HepG2 (cell line): ENCODE measurements around the gene MSMO1. TPM values are rescaled to one million over a fixed set of nuclear protein-coding genes. Genes with fewer than 3 reads are reported as not detected.

Experiments
- ATAC-seq: fragments of 200-7000 bp; cut with Tn5 transposase; 3 replicates; pipeline ENCODE4 v1.9.1; 2020; ENCODE audit warnings: mild to moderate bottlenecking, moderate library complexity
- BruUV-seq: library from RNA; stranded (reverse); fragments of 400-500 nt; replicated peaks from 2 replicates; lab custom pipeline; 2021; lab: Mats Ljungman, UMichigan
- CTCF ChIA-PET: fragments of 300-600 bp; formaldehyde crosslinking; extraction: SDS; loops from one replicate; lab custom pipeline; 2021; ENCODE audit warnings: low total read pairs, inconsistent platforms, low intra/inter-chr PET ratio; lab: Yijun Ruan, JAX
- POLR2A ChIA-PET: fragments of 350-600 bp; sonication (Branson Sonifier 250); formaldehyde crosslinking; loops from one replicate; lab custom pipeline; 2020; ENCODE audit warnings: antibody characterized with exemption, inconsistent platforms; lab: Yijun Ruan, JAX
- DNase-seq: peaks from one replicate; pipeline ENCODE4 v3.0.0-alpha.2; 2015; ENCODE audit warnings: low spot score
- FAIRE-seq: peaks from 3 replicates; lab custom pipeline; 2011; peaks lifted over from hg19 to GRCh38; lab: Jason Lieb, UNC
- H2AFZ ChIP-seq: one replicate; pipeline ENCODE4 v1.6.1; 2011; ENCODE audit warnings: low read length, inconsistent platforms
- H3K27ac ChIP-seq: fragments of 300-600 bp; 3 replicates; pipeline ENCODE4 v1.8.0; 2011; ENCODE audit warnings: mixed run types, mild to moderate bottlenecking, mixed read lengths, low read length, inconsistent platforms; ENCODE audit not compliant: insufficient read depth; ENCODE audit errors: extremely low read length
- H3K27me3 ChIP-seq, 2 experiments: fragments of 200-600 bp in 1 of 2; 2 replicates in 1 of 2; 3 replicates in 1 of 2; pipeline versions ENCODE4 v1.6.0 to v1.8.0; 2011; ENCODE audit warnings: low read length in 2 of 2, mild to moderate bottlenecking in 2 of 2, moderate library complexity in 2 of 2, inconsistent platforms in 1 of 2; ENCODE audit not compliant: insufficient read depth in 2 of 2, control insufficient read depth in 1 of 2
- H3K36me3 ChIP-seq, 2 experiments: fragments of 200-600 bp in 1 of 2; replicated peaks in 1 of 2; 2 replicates in 1 of 2; 3 replicates in 1 of 2; pipeline versions ENCODE4 v1.5.1 to v1.8.0; 2011; ENCODE audit warnings: low read length in 2 of 2, inconsistent platforms in 1 of 2; ENCODE audit not compliant: insufficient read depth in 2 of 2, control insufficient read depth in 1 of 2
- H3K4me1 ChIP-seq: 2 replicates; pipeline ENCODE4 v1.5.1; 2012; ENCODE audit warnings: low read length, inconsistent platforms; ENCODE audit not compliant: insufficient read depth
- H3K4me2 ChIP-seq: 2 replicates; pipeline ENCODE4 v1.6.0; 2011; ENCODE audit warnings: low read depth, low read length, inconsistent platforms
- H3K4me3 ChIP-seq, 3 experiments: fragments of 200-600 bp in 1 of 3; sonication (generic), shearing (Covaris generic) in 1 of 3; replicated peaks in 1 of 3; 2 replicates each; pipeline ENCODE4 v1.5.1; 2011 to 2016; ENCODE audit warnings: low read length in 3 of 3, inconsistent platforms in 2 of 3, low read depth in 2 of 3, mild to moderate bottlenecking in 2 of 3, control low read depth in 1 of 3, mixed read lengths in 1 of 3; ENCODE audit not compliant: insufficient read depth in 1 of 3
- H3K79me2 ChIP-seq: one replicate; pipeline ENCODE4 v1.6.1; 2011; ENCODE audit warnings: low read length, inconsistent platforms; ENCODE audit not compliant: insufficient read depth
- H3K9ac ChIP-seq: 2 replicates; pipeline ENCODE4 v1.6.0; 2011; ENCODE audit warnings: mild to moderate bottlenecking, low read depth, low read length, inconsistent platforms; ENCODE audit not compliant: insufficient read depth
- H3K9me3 ChIP-seq: 2 replicates; pipeline ENCODE4 v1.5.1; 2012; ENCODE audit warnings: mild to moderate bottlenecking, low read length
- H4K20me1 ChIP-seq: 2 replicates; pipeline ENCODE4 v1.6.0; 2011; ENCODE audit warnings: inconsistent platforms, mild to moderate bottlenecking, low read length, moderate library complexity; ENCODE audit not compliant: insufficient read depth
- ATF6 ChIP-seq: sonication (generic); formaldehyde crosslinking; conservative IDR thresholded peaks from 2 replicates; pipeline ENCODE4 v1.4.0; 2020; ENCODE audit warnings: missing genetic modification reagents
- BRF2 ChIP-seq: sonication (generic); formaldehyde crosslinking; IDR thresholded peaks from 2 replicates; pipeline ENCODE4 v1.8.1; 2022; ENCODE audit warnings: mild to moderate bottlenecking, missing genetic modification reagents
- ISL2 ChIP-seq: sonication (generic); formaldehyde crosslinking; IDR thresholded peaks from 2 replicates; pipeline ENCODE4 v1.5.0; 2020; ENCODE audit warnings: missing genetic modification reagents
- MEF2D ChIP-seq: sonication (generic); formaldehyde crosslinking; IDR thresholded peaks from 2 replicates; pipeline ENCODE4 v1.5.1; 2020; ENCODE audit warnings: mild to moderate bottlenecking, missing genetic modification reagents
- RBM39 ChIP-seq: fragments of 200-400 bp; formaldehyde crosslinking; IDR thresholded peaks from one replicate; pipeline ENCODE4 v1.6.1; 2018; ENCODE audit warnings: antibody characterized with exemption, mild to moderate bottlenecking, low read depth, low read length; ENCODE audit not compliant: poor library complexity, severe bottlenecking
- SIX4 ChIP-seq: sonication (generic); formaldehyde crosslinking; IDR thresholded peaks from 2 replicates; pipeline ENCODE4 v1.4.0; 2020; ENCODE audit warnings: missing genetic modification reagents
- ZMAT5 ChIP-seq: sonication (generic); formaldehyde crosslinking; IDR thresholded peaks from 2 replicates; pipeline ENCODE4 v1.5.0; 2020; ENCODE audit warnings: mild to moderate bottlenecking, low read depth, missing genetic modification reagents, borderline replicate concordance
- ZNF292 ChIP-seq: sonication (generic); formaldehyde crosslinking; IDR thresholded peaks from 2 replicates; pipeline ENCODE4 v1.8.1; 2022; ENCODE audit warnings: mild to moderate bottlenecking, low read depth, missing genetic modification reagents, borderline replicate concordance
- ZNF513 ChIP-seq: sonication (generic); formaldehyde crosslinking; conservative IDR thresholded peaks from 2 replicates; pipeline ENCODE4 v1.5.0; 2020; ENCODE audit warnings: missing genetic modification reagents
- ZNF652 ChIP-seq: IDR thresholded peaks from 2 replicates; pipeline ENCODE4 v1.6.1; 2016; ENCODE audit warnings: low read depth, borderline replicate concordance
- ZNF749 ChIP-seq: sonication (generic); formaldehyde crosslinking; IDR thresholded peaks from 2 replicates; pipeline ENCODE4 v1.8.0; 2022; ENCODE audit warnings: mild to moderate bottlenecking, missing genetic modification reagents, moderate library complexity, borderline replicate concordance
- WGBS: methylation state at CpG from one replicate; pipeline ENCODE4 v1.1.6; 2017; ENCODE audit warnings: low lambda C conversion rate; 5-methylcytosine and 5-hydroxymethylcytosine counted together
- in situ Hi-C: cut with HindIII; loops from 2 replicates; pipeline ENCODE4 v1.10.0; 2017; ENCODE audit warnings: low pct_unique_long_range_greater_than_20kb; ENCODE audit not compliant: extremely low pct_ligation_motif_present
- intact Hi-C: fragments of 100-400 bp; cut with micrococcal nuclease; formaldehyde crosslinking; loops from one replicate; pipeline ENCODE4 v1.10.0; 2022; ENCODE audit not compliant: unreplicated experiment
- polyA plus RNA-seq, 8 experiments: library from polyadenylated mRNA; depleted of rRNA in 3 of 8; stranded (reverse) in 7 of 8; unstranded in 1 of 8; fragments of >200 nt; fragmentation: Illumina TruSeq in 4 of 8; extraction: Trizol in 4 of 8; gene quantifications; 2 replicates each; pipeline versions ENCODE4 v1.2.1 to v1.2.3, GENCODE V29; 2011 to 2016; ENCODE audit warnings: low read depth in 4 of 8, missing spikeins in 1 of 8, mixed read lengths in 1 of 8; ENCODE audit not compliant: insufficient read depth in 1 of 8
- total RNA-seq, 5 experiments: library from RNA; depleted of rRNA; stranded (reverse); fragments of >200 nt; fragmentation: Illumina TruSeq; extraction: Trizol; gene quantifications; 2 replicates each; pipeline ENCODE4 v1.2.3, GENCODE V29; 2016; ENCODE audit warnings: low read depth in 1 of 5

The MSMO1 gene
- total and polyA plus RNA-seq, 2 of the 13 experiments (the other 11 are each of a cell fraction or from before 2014, with no cell fraction given) = 98.1 to 216 TPM

GRCh38 chr4:165359506-165359905 is 32.0 kb downstream of the MSMO1 start:
- Histone ChIP-seq H3K4me2 (no peak overlapping the region), H3K27me3 (no peaks in the 10 kb centered on the region), H4K20me1 (no peaks in the 10 kb centered on the region), H3K9me3 (no peaks in the 10 kb centered on the region), H2AFZ (no peak overlapping the region), H3K36me3 (no peaks in the 10 kb centered on the region), H3K27ac (no peak overlapping the region), H3K79me2 (no peaks in the 10 kb centered on the region), H3K4me3 (no peak overlapping the region), H3K9ac (no peak overlapping the region), H3K4me1 (peaks cover 22% of the 10 kb centered on the region)
- TF ChIP-seq MEF2D (CRISPR knock-in tag) (no peak), ZMAT5 (CRISPR knock-in tag) (no peak), ZNF292 (CRISPR knock-in tag) (no peak), ZNF749 (CRISPR knock-in tag) (no peak), BRF2 (CRISPR knock-in tag) (no peak), RBM39 (no peak), ATF6 (CRISPR knock-in tag) (no peak), ZNF652 (CRISPR knock-in tag) (no peak), ZNF513 (CRISPR knock-in tag) (no peak), SIX4 (no peak), ISL2 (CRISPR knock-in tag) (no peak)
- ChIA-PET CTCF (no interaction called here), POLR2A (interaction anchor here (1.2 kb wide), 1 partner anchor 19 kb away, joined by 10 read pairs; the partner anchor contains the start of gene CPE)
- in situ Hi-C loops (loop anchor here (5.0 kb wide), 1 partner anchor 103 kb away; no protein-coding TSS in a partner anchor), intact Hi-C loops (loop anchor here (10.0 kb wide), 1 partner anchor 735 kb away; no protein-coding TSS in a partner anchor)
- FAIRE-seq (no peak), ATAC-seq (no peak), DNase-seq (no peak)
- WGBS = 91% methylated on average over 2 of the region's 2 CpGs
- BruUV-seq = no TSS peak
